GM19324 (cell line): ENCODE results near the gene NPSR1.
"Not testable (repeated sequence)": the region's sequence is repeated elsewhere in the genome, so short reads cannot be mapped to it uniquely, and the experiment has no call there.

ENCODE experiments used
- ATAC-seq: cut with Tn5 transposase; IDR thresholded peaks from one replicate; pipeline ENCODE4 v1.9.1; 2021; ENCODE audit warnings: mild to moderate bottlenecking, moderate library complexity; ENCODE audit not compliant: unreplicated experiment, low FRiP score

Gene NPSR1

DNA sequence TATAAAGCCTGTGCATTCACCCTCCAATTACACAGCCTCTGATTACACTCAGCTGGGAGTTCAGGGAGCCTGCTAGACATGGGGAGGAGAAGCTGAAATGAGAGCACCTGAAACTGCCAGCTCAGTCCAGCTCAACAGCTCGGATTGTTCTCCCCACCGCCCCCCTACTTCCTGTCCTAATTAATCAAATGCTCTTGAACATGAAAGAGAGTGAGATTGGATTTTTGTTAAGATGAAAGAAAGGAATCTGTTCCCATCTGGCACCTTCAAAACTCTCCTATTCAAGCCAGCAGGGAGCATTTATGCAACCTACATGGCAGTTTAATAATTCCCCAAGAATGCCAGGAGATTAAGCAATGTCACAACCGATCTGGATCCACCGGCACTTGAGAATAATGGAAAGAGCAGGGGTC lies 98.0 kb downstream of the NPSR1 start:
- ATAC-seq: no peak

DNA sequence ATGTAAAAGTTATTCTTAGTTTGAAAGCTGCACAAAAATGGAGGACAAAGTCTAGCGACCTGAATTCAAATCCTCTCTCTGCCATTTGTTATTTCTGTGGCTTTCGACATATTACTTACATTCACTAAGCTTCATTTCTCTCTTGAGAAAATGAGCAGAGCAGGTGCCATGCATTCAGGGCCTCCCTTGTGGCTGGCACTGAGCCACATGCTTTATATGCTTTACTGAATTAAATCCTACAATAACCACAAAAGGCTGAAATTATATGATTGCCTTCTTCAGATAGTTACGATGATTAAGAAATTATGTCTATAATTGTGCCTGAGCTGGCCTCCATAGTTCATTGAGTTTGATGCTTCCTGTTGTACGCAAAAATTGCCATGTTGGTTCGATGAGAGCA lies 98.7 kb downstream of the NPSR1 start:
- no peak for ATAC-seq

DNA sequence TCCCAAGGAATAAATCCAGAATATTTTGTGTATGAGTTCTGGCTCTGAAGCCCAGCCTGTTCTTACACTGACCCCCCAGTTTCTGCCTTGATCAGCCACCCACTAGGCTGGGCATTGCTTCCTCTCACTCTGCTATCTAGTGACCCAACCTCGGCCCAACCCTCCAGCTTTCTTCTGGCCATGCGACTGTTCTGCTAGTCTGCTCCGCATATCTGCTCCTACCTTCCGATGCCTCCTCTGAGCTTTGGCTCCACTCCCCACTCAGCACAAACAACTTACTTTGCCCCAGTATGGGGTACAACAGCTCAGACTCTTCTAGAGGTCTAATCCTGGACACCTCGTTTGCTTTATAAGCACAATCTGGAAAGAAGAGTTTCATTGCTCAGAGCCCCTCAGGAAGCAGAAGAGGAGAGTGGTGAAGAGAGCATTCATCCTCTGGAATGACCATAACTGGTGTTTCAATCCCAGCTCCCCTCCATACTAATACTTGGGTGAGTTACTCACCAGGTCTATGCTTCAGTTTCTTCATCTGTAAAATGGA lies 99.6 kb downstream of the NPSR1 start:
- ATAC-seq: peak; percentile 11

DNA sequence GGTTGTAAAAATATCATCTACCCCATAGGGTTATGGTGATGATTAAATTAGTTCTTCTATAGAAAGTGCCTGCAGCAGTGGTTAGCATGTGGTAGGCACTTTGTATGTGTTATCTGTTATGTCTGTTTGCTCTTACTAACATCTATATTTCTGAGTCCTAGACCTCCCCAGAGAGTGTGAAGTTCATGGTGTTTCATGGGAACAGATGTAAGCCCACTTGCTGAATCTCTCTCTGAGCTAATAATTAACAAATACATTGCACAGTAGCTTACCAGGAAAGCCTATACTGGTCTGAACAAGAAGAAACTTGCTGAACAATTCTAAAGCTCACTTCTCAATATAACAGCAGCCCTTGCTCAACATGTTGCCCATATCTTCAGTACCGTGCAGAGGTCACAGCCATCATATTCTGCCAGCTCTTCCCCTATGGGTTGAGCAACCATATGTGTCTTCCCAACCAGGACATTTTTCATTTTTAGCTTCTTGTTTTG lies 100.1 kb downstream of the NPSR1 start:
- peak; percentile 45 for ATAC-seq

DNA sequence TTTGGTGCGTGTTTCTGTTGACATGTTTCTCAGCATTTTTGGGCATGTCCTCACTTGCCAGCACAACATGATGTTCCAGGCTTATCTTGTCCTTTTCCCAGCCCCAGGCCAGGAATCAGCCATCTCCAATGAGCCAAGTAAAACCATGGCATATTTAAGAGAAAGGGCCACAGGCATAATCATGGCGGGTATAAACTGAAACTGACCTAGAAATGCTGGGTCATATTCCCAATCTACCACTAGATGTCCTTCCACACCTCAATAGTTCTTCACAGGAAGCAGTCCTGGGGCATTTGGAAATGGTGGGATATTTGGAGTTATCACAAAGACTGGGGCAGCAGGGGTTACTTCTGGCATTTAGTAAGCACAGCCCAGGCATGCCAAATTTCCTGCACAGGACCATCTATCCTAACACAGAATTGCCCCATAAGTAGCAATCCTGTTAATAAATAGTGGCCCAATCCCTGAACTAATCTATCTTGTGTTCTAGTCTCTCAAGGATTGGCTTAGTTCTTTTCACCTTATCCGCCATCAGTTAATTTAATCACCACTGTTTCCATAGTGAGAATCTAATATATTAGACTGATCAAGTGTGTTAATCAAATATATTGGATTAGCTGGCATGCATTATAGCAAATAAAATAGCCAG lies 101.6 kb downstream of the NPSR1 start:
- ATAC-seq: no peak

DNA sequence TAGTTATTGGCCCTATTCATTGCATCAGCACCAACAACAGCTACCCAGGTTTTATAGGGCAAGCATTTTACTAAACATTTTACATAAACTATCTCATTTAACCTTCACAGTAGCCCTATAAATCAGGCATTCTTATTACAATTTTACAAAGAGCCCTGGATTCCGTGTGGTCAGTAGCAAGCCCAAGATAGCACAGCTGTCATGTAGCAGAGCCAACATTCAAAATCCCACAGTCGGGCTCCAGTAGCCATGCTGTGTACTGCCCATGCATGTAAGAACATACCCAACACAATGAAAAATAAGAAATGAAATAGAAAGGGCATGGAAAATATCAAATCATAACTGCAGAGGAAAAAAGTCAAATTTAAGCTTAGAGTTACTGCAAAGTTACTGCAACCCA lies 102.3 kb downstream of the NPSR1 start:
- ATAC-seq: no peak

DNA sequence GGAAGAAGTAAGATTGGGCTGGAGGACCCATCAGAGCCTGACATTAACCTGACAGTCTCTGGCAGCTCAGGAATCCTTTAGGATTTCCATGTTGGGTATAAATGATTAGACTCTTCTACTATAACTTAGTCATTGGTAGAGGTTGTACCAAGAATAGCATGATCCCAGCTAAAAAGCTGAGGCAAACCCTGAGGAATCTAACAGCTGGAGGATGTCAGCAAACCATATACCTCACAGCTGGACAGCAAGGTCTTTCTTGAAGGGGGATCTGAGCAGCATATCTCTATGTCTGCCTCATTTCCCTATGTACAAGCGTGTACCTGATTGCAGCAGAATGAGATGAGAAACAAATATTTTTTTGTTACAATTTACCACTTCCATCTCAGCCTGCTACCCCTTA lies 103.2 kb downstream of the NPSR1 start:
- no peak for ATAC-seq

DNA sequence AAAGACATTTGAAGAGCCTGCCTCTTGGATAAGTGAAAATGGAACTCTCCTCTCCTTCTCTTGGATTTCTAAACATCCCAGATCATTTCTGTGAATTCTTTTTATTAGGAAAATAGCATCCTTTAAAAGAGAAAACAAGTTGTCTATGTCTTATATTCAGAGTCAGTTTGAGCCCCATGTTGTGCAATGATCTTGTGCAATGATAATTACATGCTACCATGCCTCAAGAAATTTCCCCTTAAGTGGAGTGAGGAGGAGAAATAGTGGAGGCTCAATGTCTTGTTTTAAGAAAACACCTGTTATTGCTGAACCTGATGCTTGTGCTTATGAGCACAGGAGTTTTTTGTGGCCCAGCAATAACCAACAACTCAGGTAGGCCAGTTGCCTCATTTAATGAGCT lies 103.6 kb downstream of the NPSR1 start:
- no peak for ATAC-seq

DNA sequence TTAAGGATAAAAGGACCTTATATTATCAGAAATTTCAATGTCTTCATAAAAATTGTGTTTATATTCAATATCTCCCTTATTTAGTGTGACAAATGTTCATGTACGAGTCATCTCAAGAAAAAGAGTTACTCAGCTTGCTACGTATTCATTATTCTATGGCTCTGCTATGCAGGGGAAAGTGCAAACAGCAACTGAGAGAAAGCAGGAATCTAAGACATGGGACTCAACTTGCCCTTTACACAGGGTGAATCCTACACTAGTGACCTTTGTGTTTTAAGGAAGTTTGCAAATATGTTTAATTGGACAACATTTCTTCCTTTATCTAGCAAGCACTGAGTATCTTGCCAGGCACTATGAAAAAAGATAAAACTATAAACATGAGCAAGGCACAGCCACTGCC lies 104.7 kb downstream of the NPSR1 start:
- no peak for ATAC-seq

DNA sequence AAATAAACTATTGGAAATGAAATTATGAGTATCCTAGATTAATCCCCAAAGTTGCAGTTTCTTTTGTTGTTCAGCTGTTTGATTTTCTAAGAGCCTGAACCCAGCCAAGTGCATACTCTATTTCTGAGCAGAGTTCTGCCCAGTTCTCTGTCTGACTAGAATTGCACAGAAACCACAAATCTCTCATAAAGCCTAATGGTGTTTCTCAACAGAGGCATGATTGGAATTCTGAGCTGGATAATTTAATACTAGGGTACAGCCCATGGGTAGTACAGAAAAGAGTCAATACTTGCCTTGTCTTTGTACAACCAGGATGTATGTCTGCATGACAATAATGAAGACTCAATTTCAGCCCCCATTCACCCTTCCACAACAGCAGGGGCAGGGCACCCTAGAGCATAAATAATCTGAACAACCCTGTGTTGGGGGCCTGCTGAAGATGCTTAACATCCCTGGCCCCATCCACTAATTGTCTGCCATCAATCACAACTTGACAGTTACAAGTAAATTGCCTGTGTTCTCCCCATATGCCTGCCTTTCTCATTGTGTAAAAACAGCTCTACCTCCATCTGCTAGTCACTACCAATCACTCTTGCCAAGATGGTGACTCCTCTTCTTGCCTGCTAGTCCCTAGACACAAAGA lies 114.4 kb downstream of the NPSR1 start:
- no peak for ATAC-seq

DNA sequence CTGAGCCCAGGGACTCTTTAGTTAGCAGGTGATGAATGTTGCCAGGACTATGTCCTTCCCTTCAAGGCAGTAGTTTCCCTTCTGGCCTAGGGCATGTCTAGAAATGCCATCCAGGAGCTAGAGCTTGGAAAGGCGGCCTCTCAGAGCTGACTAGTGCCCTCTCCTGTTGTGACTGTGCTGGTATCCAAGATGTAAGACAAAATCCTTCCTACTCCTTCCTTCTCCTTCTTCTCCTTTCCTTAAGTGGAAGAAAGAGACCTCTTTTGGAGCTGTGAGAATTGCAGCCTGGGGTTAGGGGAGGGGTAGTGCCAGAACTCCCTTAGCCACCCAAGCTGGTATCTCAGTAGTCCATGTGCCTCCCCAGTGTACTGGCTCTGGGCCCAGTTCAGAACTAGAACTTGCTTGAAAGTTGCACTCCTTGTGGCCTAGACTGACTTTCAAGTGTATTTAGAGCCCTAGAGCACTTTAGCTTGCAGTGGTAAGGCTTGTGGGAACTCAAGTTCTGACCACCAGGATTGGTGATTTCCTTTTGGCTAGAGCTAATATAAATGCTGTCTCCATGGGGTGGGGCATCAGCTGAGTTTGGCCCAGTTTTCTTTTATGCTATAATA lies 118.8 kb downstream of the NPSR1 start:
- ATAC-seq: no peak

DNA sequence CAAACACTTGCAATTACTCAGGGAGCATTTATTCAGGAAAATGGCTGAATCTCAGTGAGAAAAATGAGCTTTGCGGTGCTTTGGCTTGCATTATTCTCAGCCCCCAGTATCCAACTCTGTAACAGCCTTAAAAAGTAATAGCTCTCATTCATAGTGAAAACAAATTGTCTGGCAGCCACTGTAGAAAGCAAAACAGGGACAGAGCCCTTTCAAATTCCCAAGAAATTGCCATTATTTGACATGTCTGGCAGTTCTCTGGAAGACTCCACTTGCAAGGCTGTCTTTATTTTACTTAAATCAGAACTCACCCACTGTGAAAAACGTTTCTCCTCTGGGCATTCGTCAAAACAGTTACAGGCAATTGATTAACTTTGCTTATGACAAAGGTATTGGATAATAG lies 122.5 kb downstream of the NPSR1 start:
- ATAC-seq: no peak

DNA sequence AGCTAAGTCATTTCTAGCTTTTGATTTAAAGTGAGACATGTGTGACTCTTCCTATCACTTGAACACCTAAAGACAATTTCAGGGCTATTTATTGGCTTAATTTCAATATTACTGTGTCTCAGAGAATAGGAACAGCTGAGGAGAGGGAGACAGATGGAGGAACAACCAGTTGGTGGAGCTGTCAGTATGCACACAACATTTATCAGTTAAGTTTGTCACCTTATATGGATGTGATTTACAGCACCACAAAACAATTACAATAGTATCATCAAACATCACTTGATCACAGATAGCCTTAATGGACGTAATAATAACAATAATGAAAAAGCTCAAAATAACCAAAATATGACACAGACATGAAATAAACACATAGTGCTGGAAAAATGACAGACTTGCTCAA lies 129.6 kb downstream of the NPSR1 start:
- ATAC-seq: no peak

DNA sequence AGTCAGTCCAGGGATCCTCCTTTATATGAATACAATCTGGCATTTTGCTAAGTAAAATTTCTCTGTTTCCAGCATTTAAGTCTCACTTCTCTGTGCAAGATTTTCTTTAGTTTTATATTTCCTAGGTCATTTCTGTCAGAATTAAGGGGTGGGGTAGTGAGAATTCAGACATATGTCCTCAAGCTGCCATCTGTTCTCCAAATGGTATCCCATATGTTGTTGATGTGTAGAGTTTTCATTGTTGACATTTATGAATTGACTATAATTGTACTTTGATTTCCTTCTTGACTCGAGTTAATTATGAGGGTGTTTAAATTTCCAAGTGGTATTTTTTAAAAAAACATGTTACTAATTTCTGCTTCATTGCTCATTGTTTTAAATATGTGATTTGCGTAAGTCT lies 148.8 kb downstream of the NPSR1 start:
- no peak for ATAC-seq

DNA sequence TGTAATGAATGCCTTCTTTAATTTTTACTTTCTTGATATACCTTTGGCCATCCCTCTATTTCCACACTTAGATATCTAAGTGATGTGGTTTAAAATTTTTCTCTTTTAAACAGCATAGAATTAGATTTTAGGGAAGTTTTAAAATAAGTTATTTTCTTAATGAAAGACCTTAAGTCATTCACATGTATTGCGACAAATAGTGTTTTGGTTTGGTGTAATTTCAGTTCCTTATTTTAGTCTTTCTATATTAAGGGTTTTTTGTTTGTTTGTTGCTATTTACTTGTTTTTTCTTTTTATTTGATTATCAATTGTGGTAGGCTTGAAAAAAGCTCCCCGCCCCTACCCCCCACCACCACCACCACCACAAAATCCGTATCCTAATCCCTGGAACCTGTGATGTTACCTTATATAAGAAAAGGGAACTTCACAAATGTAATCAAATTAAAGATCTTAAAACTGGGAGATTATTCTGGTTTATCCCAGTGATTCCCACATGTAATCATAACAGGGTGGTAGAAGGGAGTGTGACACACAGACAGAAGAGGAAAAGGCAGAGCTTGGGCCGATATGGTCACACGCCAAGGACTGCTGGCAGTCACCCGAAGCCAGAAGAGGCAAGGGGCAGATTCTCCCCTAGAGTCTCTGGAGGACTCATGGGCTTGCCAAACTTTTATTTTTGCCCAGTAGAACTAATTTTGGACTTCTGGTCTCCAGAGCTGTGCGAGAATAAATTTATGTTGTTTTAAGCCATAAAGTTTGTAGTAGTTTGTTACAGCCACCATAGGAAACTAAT lies 149.7 kb downstream of the NPSR1 start:
- no peak for ATAC-seq

DNA sequence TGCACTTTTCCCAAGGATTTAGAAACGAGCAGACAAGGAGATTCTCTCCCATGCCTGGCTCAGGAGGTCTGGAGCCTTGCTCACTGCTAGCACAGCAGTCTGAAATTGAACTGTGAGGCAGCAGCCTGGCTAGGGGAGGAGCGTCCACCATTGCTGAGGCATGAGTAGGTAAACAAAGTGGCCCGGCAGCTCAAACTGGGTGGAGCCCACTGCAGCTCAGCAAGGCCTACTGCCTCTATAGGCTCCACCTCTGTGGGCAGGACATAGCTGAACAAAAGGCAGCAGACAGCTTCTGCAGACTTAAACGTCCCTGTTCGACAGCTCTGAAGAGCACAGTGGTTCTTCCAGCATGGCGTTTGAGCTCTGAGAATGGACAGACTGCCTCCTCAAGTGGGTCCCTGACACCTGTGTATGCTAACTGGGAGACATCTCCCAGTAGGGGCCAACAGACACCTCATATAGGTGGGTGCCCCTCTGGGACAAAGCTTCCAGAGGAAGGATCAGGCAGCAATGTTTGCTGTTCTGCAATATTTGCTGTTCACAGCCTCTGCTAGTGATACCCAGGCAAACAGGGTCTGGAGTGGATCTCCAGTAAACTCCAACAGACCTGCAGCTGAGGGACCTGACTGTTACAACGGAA lies 156.3 kb downstream of the NPSR1 start:
- ATAC-seq: not testable (repeated sequence)

DNA sequence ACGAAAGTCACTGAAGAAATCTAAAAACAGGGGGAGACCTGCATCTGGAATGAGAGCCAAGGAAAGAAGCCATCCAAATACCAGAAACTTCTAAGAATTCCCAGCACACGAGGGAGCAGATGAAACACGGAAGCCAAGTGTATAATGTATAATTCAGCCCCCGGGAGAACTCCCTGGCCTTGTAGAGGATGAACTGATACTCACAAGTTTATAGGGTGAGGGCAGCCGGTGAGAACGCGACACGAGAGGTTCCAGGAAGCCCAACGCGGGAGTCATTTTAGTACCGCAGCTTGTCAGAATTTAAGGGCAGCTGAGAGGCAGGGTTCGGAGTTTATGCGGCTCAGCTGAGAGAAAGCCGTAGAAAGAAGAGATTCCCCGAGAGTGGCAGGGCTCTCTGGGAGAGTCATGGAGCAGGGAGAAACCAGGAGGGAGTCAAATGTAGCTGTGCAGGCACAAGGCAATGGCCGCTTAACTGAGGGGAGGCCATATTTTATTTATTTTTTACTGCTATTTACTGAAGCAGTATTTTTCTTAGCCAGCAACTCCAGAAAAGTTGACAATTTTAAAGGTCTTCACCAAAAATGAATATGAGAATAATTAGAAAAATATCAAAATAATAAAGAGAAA lies 164.0 kb downstream of the NPSR1 start:
- no peak for ATAC-seq

DNA sequence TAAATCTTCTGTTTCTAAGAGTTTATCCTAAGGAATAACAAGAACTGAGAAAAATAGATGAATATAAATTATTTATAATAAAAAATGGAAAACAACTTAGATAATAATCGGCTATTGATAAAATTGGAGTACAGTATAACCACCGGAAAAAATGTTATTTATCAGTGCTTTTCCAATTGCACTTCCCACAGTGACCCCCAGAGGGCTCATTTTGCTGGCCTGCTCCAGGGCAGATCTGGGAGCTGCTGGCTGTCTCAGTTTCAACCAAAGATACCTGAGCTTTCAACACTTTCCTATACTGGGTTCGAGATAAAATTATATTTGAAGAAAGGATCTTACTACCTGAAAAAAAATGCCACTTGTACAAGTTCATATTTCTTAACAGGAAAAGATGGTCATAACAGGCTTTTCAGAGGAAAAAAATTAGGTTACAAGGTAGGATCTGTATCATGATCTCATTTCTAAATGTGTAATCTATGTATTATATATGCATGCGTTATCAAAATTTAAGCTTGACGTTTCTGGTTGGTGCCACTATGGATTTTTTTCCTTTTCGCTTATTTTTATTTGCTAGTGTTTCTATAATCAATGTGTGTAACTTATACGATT lies 165.7 kb downstream of the NPSR1 start:
- ATAC-seq: peak; percentile 70

DNA sequence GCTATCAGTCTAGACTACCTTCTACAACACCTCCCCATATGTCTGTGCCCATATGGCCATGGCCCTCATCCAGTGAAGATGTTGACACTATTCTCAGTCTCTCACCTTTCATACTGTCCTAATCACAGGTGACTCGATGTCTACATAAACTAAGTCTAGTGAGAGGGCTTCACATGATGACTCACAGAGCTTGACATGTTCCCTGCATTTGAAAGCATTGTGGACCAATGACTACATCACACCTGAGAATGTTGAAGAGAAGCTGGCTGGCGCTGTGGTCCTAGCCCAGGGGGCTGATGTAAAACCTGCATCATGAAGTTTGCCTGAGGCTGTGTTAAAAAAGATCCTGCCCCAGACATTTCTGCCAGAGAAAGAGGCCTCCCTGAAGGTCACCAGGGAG lies 167.2 kb downstream of the NPSR1 start:
- no peak for ATAC-seq

DNA sequence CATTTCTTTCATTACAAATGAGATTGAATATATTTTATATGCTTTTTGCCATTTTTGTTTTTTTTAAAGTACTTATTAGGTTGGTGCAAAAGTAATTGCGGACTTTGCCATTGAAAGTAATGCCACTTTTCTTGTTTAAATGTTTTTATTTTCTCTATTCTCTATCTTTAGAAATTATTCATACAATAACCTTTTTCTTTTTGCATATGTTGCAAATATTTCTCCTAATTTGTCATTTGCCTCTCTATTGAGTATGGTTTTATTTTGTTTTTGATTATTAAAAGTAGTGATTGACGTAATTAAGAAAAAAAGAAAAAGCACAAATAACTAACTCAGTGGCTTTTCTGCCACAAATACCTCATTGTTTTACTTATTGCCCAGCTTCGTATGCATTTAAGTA lies 172.4 kb downstream of the NPSR1 start:
- ATAC-seq: no peak
